ENCODE results near the gene ECEL1. TPM values are rescaled to one million over a fixed set of nuclear protein-coding genes. Genes with fewer than 3 reads are reported as not detected.

The ECEL1 gene
- total and polyA plus RNA-seq, 2 of the 4 experiments (the other 2 are of a cell fraction) = not detected

DNA sequence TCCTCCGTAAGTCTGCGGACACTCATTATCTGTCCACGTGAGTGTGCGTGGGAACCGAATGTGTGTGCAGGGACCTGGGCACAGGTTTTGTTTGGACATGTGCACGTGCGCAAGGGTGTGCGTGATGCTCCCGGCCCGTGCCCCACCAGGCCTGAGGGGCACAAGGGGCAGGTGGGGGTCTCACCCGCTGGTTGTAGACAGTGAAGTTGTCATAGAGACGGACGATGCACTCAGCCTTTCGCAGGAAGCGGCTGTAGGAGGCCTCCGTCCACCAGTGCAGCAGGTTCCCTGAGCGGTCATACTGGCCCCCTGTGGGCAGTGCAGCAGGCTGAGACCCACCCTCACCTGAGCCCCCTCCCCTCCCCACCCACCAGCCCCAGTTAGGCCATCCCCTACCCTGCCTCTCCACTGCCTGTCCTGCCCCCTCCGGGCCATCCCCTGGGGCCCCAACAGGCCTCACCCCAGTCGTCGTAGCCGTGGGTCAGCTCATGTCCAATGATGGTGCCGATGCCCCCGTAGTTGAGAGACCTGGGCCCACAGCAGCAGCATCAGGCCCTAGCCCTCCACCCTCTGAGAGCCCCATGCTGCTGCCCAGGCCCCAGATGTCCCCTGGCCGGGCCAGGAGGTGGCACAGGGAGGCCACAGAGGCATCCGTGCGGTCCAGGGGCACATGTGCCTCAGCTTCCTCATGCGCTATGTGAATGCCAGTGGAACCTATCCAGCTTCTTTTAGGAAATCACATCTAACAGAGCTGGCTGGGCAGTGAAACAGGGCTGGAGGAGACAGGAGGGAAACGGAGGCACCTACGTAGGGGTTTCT lies 6.1 kb downstream of the ECEL1 start:
- BruUV-seq (replicated peaks) = no TSS peak
- Histone ChIP-seq H3K23ac (ENCODE audit: low read depth, low read length) (no peak overlapping the region), H3K36me3 (ENCODE audit: control insufficient read depth, insufficient read depth, low read length) (no peaks in the 10 kb centered on the region)

More for the DNA sequence above, 6.1 kb downstream of the ECEL1 start:
- Histone ChIP-seq H2BK5ac (ENCODE audit: low read depth, low read length, poor library complexity, severe bottlenecking) (no peak overlapping the region), H3K4me3 (ENCODE audit: insufficient read depth, low read depth, low read length) (no peak overlapping the region), H2AFZ (replicated peaks; ENCODE audit: low read length, poor library complexity) (no peak overlapping the region), H3K27me3 (ENCODE audit: control insufficient read depth, insufficient read depth, low read length) (peaks cover 51% of the 10 kb centered on the region), H3K14ac (replicated peaks; ENCODE audit: low read depth, low read length) (no peak overlapping the region), H3K4ac (ENCODE audit: low read depth, low read length) (no peak overlapping the region), H3K9ac (ENCODE audit: low read depth, low read length) (no peak overlapping the region), H4K20me1 (ENCODE audit: insufficient read depth, low read length) (no peaks in the 10 kb centered on the region; the same call in 1 of the 2 replicates), H3K9me1 (ENCODE audit: insufficient read depth, low read length) (no peaks in the 10 kb centered on the region), H4K5ac (ENCODE audit: low read depth, low read length) (no peak overlapping the region), H2BK15ac (ENCODE audit: low read depth, low read length) (no peak overlapping the region), H3K4me2 (ENCODE audit: low read depth, low read length) (no peak overlapping the region), H3K9me3 (ENCODE audit: control insufficient read depth, insufficient read depth, low read length) (no peaks in the 10 kb centered on the region), H2AK5ac (ENCODE audit: low read depth, low read length) (no peak overlapping the region), H4K91ac (ENCODE audit: insufficient read depth, low read depth, low read length) (no peak overlapping the region), H2BK120ac (ENCODE audit: low read depth, low read length) (no peak overlapping the region), H2BK20ac (ENCODE audit: low read depth, low read length) (no peak overlapping the region), H3K4me1 (ENCODE audit: control insufficient read depth, insufficient read depth, low read length) (no peaks in the 10 kb centered on the region), H3K79me1 (ENCODE audit: low read depth in 1 of 2, low read length in 2 of 2) (no peaks in the 10 kb centered on the region), H3K18ac (ENCODE audit: low read depth, low read length) (no peak overlapping the region), H2AK9ac (replicated peaks; ENCODE audit: low read depth, low read length, poor library complexity) (no peak overlapping the region), H3K27ac (ENCODE audit: insufficient read depth, low read length) (no peak overlapping the region), H3K56ac (ENCODE audit: extremely low read depth, insufficient read depth, low read length) (no peak overlapping the region), H4K8ac (ENCODE audit: low read depth in 2 of 2, low read length in 2 of 2) (no peak overlapping the region)
- no peak for ATAC-seq (ENCODE audit: low read depth)
- ChIA-PET CTCF (no interaction called here), POLR2A (ENCODE audit: unreplicated experiment) (no interaction called here)
- TF ChIP-seq FOS (IDR thresholded peaks at IDR 0.05; ENCODE audit: low read depth, low read length) (no peak), BHLHE40 (IDR thresholded peaks at IDR 0.05; ENCODE audit: low read depth, low read length) (no peak), MAZ (IDR thresholded peaks at IDR 0.05; ENCODE audit: borderline replicate concordance, low read depth, low read length) (no peak), MXI1 (IDR thresholded peaks at IDR 0.05; ENCODE audit: borderline replicate concordance, low read depth, low read length) (no peak)
- TF ChIP-seq, protein P1, sequence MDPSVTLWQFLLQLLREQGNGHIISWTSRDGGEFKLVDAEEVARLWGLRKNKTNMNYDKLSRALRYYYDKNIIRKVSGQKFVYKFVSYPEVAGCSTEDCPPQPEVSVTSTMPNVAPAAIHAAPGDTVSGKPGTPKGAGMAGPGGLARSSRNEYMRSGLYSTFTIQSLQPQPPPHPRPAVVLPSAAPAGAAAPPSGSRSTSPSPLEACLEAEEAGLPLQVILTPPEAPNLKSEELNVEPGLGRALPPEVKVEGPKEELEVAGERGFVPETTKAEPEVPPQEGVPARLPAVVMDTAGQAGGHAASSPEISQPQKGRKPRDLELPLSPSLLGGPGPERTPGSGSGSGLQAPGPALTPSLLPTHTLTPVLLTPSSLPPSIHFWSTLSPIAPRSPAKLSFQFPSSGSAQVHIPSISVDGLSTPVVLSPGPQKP (IDR thresholded peaks at IDR 0.05; ENCODE audit: borderline replicate concordance, low read depth, low read length) = no peak
- 100% methylated on average over 1 of the region's 29 CpGs; no CpG with 5 or more reads in 1 of the 2 experiments for WGBS, 2 experiments (ENCODE audit: extremely low coverage in 2 of 2, insufficient read length in 1 of 2)
- dilution Hi-C loops (cut with HindIII; ENCODE audit: low sequenced_read_pairs, unreplicated experiment) = no loop called here
- in situ Hi-C loops (cut with MboI; ENCODE audit: low sequenced_read_pairs) = no loop called here
- intact Hi-C loops (cut with micrococcal nuclease) = no loop called here
- no peak for DNase-seq
